Esophagus muscularis mucosa (tissue), 4 donors: ENCODE data around the gene FAM241B. TPM values are rescaled to one million over a fixed set of nuclear protein-coding genes. Genes with fewer than 3 reads are reported as not detected.

Experiments
- DNase-seq: peaks from one replicate; pipeline ENCODE4 v3.0.0-alpha.2; 2017; ENCODE audit errors: extremely low spot score
- H3K27ac ChIP-seq, 4 donors: fragments of 200-600 bp; sonication (generic); replicated peaks in 1 of 4; 1 replicate in 3 of 4; 2 replicates in 1 of 4; pipeline ENCODE4 v1.5.1; 2016 to 2019; ENCODE audit warnings: mild to moderate bottlenecking in 1 of 4
- H3K27me3 ChIP-seq, 4 donors: fragments of 200-600 bp; sonication (generic); one replicate each; pipeline versions ENCODE4 v1.5.1 to v1.6.0; 2016 to 2019
- H3K36me3 ChIP-seq, 4 donors: fragments of 200-600 bp; sonication (generic); one replicate each; pipeline ENCODE4 v1.5.1; 2016 to 2019
- H3K4me1 ChIP-seq, 4 donors: fragments of 200-600 bp; sonication (generic); one replicate each; pipeline ENCODE4 v1.5.1; 2016 to 2019
- H3K4me3 ChIP-seq, 4 donors: fragments of 200-600 bp; sonication (generic); 1 replicate in 2 of 4; 2 replicates in 2 of 4; pipeline ENCODE4 v1.5.1; 2016 to 2019; ENCODE audit warnings: mild to moderate bottlenecking in 4 of 4, moderate library complexity in 1 of 4
- H3K9me3 ChIP-seq, 4 donors: fragments of 200-600 bp; sonication (generic); 1 replicate in 3 of 4; 2 replicates in 1 of 4; pipeline ENCODE4 v1.5.1; 2016 to 2019
- EP300 ChIP-seq: sonication (generic); formaldehyde crosslinking; IDR thresholded peaks from one replicate; pipeline ENCODE4 v1.6.1; 2017; ENCODE audit warnings: antibody characterized with exemption
- POLR2A ChIP-seq: fragments of 450-650 bp; IDR thresholded peaks from one replicate; pipeline ENCODE4 v1.6.1; 2017; ENCODE audit warnings: antibody characterized with exemption, moderate library complexity, mild to moderate bottlenecking, low read depth
- POLR2AphosphoS5 ChIP-seq, 2 donors: sonication (generic); formaldehyde crosslinking; IDR thresholded peaks; one replicate each; pipeline ENCODE4 v1.6.1; 2017; ENCODE audit warnings: antibody characterized with exemption in 2 of 2
- WGBS: methylation state at CpG from one replicate; pipeline ENCODE4 v1.1.5; 2018; 5-methylcytosine and 5-hydroxymethylcytosine counted together
- intact Hi-C: fragments of 100-400 bp; cut with DNase I; formaldehyde crosslinking; loops from one replicate; pipeline ENCODE4 v1.15.1; 2023
- total RNA-seq, 4 donors: library from RNA; depleted of rRNA; stranded (reverse); fragments of >200 nt; gene quantifications; one replicate each; pipeline versions ENCODE4 v1.1.0 to v1.2.1, GENCODE V29; 2016
- TF ChIP-seq, protein P1 (sequence below), 3 experiments: fragments of 200-600 bp in 2 of 3; fragments of 450-650 bp in 1 of 3; sonication (generic) in 2 of 3; IDR thresholded peaks; one replicate each; pipeline ENCODE4 v1.5.1; 2017 to 2019; ENCODE audit warnings: antibody characterized with exemption in 3 of 3, mild to moderate bottlenecking in 2 of 3, moderate library complexity in 1 of 3

Gene FAM241B
- total RNA-seq, 4 donors from 2014 or later, result 2.0 to 9.1 (median 6.5) TPM

DNA sequence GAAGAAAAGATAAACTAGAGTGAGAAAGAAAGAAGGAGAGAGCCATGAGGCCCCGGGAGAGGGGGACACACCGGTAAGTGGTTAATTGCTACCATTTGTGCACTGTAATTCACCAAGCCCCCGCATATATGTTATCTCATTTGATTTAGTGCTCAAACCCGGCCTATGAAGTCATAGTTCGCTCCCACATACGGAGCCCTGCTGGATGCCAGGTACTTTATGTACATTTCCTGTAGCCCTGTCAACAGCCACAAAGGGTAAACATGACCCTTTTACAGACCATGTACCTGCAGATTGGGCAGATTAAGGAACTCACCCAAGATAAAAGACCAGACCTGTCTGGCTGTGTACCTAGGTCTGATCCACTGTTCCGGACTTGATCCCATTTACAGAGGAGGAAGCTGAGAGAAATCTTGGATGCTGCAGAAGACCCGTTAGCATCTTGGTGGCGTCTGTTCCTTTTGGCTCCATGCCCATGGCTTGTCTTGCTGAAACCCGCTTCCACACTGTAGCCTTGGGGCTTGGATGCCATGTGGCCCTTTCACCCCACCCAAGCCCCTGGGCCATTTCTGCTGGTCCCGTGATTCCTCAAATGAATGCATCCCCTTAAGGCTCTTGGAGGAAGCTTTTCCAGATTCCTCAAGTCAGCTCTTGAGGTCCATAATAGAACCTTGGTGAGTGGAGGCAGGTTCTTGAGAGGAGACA, 32.3 kb downstream of the FAM241B start:
- H3K9me3 ChIP-seq, result no peaks in the 10 kb centered on the region
- no peak for DNase-seq
- no peak overlapping the region for H3K27ac ChIP-seq
- no peaks in the 10 kb centered on the region for H3K36me3 ChIP-seq
- WGBS, result 78% methylated on average over 11 of the region's 11 CpGs
- H3K4me1 ChIP-seq, result no peaks in the 10 kb centered on the region
- H3K4me3 ChIP-seq, result no peak overlapping the region
- TF ChIP-seq EP300, result no peak
- TF ChIP-seq, protein P1, sequence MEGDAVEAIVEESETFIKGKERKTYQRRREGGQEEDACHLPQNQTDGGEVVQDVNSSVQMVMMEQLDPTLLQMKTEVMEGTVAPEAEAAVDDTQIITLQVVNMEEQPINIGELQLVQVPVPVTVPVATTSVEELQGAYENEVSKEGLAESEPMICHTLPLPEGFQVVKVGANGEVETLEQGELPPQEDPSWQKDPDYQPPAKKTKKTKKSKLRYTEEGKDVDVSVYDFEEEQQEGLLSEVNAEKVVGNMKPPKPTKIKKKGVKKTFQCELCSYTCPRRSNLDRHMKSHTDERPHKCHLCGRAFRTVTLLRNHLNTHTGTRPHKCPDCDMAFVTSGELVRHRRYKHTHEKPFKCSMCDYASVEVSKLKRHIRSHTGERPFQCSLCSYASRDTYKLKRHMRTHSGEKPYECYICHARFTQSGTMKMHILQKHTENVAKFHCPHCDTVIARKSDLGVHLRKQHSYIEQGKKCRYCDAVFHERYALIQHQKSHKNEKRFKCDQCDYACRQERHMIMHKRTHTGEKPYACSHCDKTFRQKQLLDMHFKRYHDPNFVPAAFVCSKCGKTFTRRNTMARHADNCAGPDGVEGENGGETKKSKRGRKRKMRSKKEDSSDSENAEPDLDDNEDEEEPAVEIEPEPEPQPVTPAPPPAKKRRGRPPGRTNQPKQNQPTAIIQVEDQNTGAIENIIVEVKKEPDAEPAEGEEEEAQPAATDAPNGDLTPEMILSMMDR (IDR thresholded peaks at IDR 0.05), result no peak
- TF ChIP-seq POLR2AphosphoS5 (IDR thresholded peaks at IDR 0.05), result no peak
- TF ChIP-seq POLR2A, result no peak
- H3K27me3 ChIP-seq, result peaks cover 0 to 34% (median 0%) of the 10 kb centered on the region in 4 donors
- intact Hi-C loops, result no loop called here

DNA sequence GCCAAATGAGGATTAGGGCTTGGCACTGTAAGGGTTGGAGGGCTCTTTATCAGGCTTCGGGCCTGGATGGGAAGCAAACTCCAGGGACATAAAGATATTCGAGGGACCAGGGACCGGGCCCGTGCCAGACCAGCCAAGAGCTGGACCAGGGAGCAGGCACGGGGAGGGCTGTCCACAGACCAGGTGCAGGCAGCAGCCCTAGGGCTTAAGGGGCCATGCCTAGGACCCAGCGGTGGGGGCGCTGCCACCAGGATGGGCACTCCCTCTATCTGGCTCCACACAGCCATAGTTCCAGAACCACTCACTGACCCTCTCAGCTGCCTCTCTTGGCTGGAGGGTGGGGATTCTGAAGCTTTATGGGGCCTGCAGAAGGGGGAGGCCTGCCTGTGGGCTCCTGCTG, 32.9 kb downstream of the FAM241B start:
- H3K27ac ChIP-seq, result no peak overlapping the region
- H3K36me3 ChIP-seq, result no peaks in the 10 kb centered on the region
- DNase-seq, result no peak
- intact Hi-C loops, result no loop called here
- H3K4me3 ChIP-seq, result no peak overlapping the region
- TF ChIP-seq POLR2A (no peak), POLR2AphosphoS5 (IDR thresholded peaks at IDR 0.05) (no peak), EP300 (no peak)
- TF ChIP-seq, protein P1 (IDR thresholded peaks at IDR 0.05), result no peak
- H3K9me3 ChIP-seq, result no peaks in the 10 kb centered on the region
- H3K27me3 ChIP-seq, result peaks cover 0 to 33% (median 0%) of the 10 kb centered on the region in 4 donors
- 100% methylated on average over 2 of the region's 7 CpGs for WGBS
- no peaks in the 10 kb centered on the region for H3K4me1 ChIP-seq

GRCh38 chr10:69663369-69663947, 33.4 kb downstream of the FAM241B start:
- Histone ChIP-seq H3K27me3 (peaks cover 0 to 33% (median 0%) of the 10 kb centered on the region in 4 donors), H3K27ac (no peak overlapping the region), H3K4me3 (no peak overlapping the region), H3K4me1 (no peaks in the 10 kb centered on the region), H3K36me3 (no peaks in the 10 kb centered on the region), H3K9me3 (no peaks in the 10 kb centered on the region)
- intact Hi-C loops, result no loop called here
- TF ChIP-seq POLR2A (no peak), EP300 (no peak), POLR2AphosphoS5 (IDR thresholded peaks at IDR 0.05) (no peak)
- TF ChIP-seq, protein P1 (IDR thresholded peaks at IDR 0.05), result no peak
- 87% methylated on average over 7 of the region's 9 CpGs for WGBS
- no peak for DNase-seq

DNA sequence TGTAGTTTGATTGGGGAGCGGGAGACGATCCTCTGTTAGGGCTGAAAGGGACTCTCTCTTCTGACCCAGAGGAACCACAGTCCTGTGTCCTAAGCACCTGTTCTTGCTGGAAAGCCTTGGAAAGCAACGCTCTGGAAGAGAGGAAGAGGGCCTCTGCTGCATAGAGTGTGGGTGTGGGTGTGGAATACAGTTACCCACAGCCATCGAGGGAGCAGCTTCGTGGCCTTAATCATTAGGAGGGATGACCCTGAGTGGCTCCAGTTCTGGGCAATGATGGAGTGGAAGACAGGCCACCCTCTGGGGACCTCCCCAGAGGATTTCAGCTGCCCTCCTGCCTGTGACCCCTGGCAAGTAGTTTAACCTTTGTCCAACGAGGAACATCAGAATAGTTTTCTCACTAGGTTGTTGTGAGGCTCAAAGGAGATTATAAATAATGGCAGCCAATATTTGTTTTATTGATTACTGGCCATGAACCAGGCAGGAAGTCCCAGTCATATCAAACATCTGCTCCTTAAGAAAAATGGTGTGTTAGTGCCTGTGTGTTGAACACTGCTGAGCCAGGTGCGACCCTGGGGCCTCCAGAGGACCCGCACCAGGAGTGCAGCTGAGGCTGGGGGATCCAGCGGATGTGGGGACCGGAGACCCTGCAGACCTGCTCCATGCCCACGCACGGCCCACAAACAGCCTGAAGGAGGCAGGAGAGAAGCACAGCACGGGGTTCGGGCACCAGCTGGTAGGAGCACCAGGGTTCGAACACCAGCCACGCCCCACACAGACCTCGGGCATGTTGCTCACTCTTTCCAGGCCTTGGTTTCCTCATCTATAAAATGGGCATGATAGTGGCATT, 35.6 kb downstream of the FAM241B start:
- H3K27ac ChIP-seq, result no peak overlapping the region
- no peak overlapping the region for H3K4me3 ChIP-seq
- no peak for DNase-seq
- H3K36me3 ChIP-seq, result no peaks in the 10 kb centered on the region
- no peaks in the 10 kb centered on the region for H3K9me3 ChIP-seq
- intact Hi-C loops, result no loop called here
- TF ChIP-seq POLR2A (no peak), EP300 (no peak), POLR2AphosphoS5 (IDR thresholded peaks at IDR 0.05) (no peak)
- TF ChIP-seq, protein P1 (IDR thresholded peaks at IDR 0.05), result no peak
- H3K27me3 ChIP-seq, result peaks cover 0 to 41% (median 0%) of the 10 kb centered on the region in 4 donors
- no peaks in the 10 kb centered on the region for H3K4me1 ChIP-seq
- 65% methylated on average over 13 of the region's 17 CpGs for WGBS
